IPS-20b (cell line): Measurements from ENCODE around the gene NUF2.
"Not testable (repeated sequence)": the region's sequence is repeated elsewhere in the genome, so short reads cannot be mapped to it uniquely, and the experiment has no call there.

Experiments
- H3K27ac ChIP-seq: one replicate; pipeline ENCODE4 v1.5.1; 2013; ENCODE audit warnings: low read length
- H3K27me3 ChIP-seq: 2 replicates; pipeline ENCODE4 v1.6.1; 2013; ENCODE audit warnings: mild to moderate bottlenecking, low read length, inconsistent platforms; ENCODE audit not compliant: insufficient read depth
- H3K36me3 ChIP-seq: 2 replicates; pipeline ENCODE4 v1.6.1; 2013; ENCODE audit warnings: low read depth, mild to moderate bottlenecking, inconsistent platforms, low read length, moderate library complexity; ENCODE audit not compliant: insufficient read depth
- H3K4me1 ChIP-seq: 2 replicates; pipeline ENCODE4 v1.6.1; 2013; ENCODE audit warnings: mild to moderate bottlenecking, control low read depth, inconsistent platforms, low read length, moderate library complexity; ENCODE audit not compliant: insufficient read depth
- H3K4me3 ChIP-seq: 2 replicates; pipeline ENCODE4 v1.5.1; 2013; ENCODE audit warnings: mild to moderate bottlenecking, low read length, inconsistent platforms
- H3K9ac ChIP-seq: 2 replicates; pipeline ENCODE4 v1.6.1; 2013; ENCODE audit warnings: low read depth, mild to moderate bottlenecking, inconsistent platforms, low read length, moderate library complexity
- H3K9me3 ChIP-seq: 2 replicates; pipeline ENCODE4 v1.6.1; 2013; ENCODE audit warnings: mild to moderate bottlenecking, low read depth, low read length, inconsistent platforms; ENCODE audit not compliant: insufficient read depth

The NUF2 gene

DNA sequence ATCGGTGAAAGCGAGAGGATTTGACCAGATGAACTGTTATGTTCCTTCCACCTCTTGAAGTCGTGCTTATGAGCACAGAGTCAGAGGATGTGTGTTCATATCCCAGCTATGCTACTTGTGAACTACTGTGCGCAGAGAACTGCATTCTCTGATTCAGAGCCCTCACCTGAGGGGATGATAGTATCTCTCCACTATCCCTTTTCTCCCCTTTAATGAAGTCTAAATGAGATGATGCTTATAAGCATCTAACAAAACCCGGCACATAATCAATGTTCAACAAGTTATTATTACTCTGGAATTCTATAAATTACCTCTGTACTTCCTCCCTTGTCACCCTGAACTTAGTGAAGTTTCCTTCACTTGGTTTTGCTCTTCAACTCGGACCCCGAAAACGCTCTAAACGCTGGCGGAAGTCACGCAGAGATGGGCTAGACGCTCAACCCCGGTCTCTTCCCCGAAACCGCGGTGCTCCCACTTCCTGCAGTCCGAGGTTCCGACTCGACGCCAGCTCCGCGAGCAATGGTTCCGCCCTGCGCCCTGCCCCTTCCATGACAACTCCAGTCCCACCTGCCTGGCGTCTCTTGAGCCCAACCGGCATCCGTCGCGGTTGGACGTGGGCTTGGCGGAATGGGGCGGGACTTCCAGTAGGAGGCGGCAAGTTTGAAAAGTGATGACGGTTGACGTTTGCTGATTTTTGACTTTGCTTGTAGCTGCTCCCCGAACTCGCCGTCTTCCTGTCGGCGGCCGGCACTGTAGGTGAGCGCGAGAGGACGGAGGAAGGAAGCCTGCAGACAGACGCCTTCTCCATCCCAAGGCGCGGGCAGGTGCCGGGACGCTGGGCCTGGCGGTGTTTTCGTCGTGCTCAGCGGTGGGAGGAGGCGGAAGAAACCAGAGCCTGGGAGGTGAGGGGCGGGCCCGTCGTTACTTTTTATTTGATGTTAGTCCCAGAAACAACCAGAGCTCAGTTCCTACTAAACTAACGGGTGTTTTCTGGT lies at the start of gene NUF2:
NUF2 (plus strand) TSS at position 644 of the 995 bp plus-strand sequence. CDS start 4,098 bp downstream, outside the sequence.
- Histone ChIP-seq H3K9me3 (no peaks in the 10 kb centered on the region), H3K36me3 (peaks cover 24% of the 10 kb centered on the region), H3K9ac (peak within 1 kb of the TSS; percentile 88), H3K27me3 (no peaks in the 10 kb centered on the region), H3K4me1 (no peaks in the 10 kb centered on the region), H3K4me3 (peak within 1 kb of the TSS; percentile 75), H3K27ac (peak within 1 kb of the TSS; percentile 29)

DNA sequence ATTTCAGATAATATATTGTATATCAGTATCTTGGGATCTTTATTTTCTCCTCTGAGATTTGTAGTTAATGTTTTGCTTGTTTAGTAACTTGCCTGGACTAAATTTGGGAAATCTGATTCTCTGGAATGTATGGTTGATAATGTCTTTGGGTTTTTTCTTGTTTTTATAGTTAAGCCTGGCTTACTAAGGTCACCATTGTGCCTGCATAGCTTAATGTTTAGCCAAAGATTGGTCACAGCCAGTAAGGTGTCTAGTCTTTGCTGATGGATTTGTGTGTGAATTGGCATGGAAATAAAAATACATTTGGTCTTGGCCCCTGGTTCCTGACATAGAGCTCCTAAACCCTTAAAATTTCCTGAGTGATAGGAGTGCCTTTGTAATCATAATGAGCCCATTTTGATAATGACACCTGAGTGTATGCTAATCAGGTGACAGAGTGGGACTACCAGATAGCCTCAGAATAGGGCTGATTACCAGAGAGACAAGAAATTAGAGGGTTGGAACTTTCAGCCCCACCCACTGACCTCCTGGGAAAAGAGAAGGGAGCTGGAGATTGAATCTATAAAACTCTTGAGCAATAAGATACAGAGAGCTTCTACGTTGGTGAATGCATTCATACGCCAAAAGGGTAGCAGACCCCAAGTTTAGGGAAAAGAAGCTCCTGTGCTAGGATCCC lies 47.9 kb upstream of the NUF2 start:
- H3K4me3 ChIP-seq = no peak overlapping the region
- H3K4me1 ChIP-seq = no peaks in the 10 kb centered on the region
- no peaks in the 10 kb centered on the region for H3K36me3 ChIP-seq
- no peaks in the 10 kb centered on the region for H3K9me3 ChIP-seq
- no peak overlapping the region for H3K9ac ChIP-seq
- no peaks in the 10 kb centered on the region for H3K27me3 ChIP-seq
- H3K27ac ChIP-seq = no peak overlapping the region

DNA sequence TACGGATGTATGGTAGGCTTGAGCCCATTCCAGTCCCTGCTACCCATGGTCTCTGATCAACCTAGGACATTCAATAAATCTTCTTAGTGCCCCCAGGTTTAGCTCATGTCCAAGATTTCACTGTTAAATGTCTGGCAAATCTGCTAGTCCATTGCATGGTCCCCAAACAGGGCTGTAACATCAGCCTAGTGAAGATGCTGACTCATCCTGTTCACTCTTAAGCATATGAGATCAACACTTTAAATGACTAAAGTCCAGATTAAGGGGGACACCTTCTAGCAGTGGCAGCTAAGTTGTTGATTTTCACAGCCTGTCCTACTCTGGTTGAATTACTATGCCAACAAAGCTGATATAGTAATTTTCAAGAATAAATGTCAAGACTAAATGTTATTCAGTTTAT lies 46.5 kb upstream of the NUF2 start:
- no peaks in the 10 kb centered on the region for H3K27me3 ChIP-seq
- H3K9me3 ChIP-seq = no peaks in the 10 kb centered on the region; the same call in 1 of the 2 replicates
- H3K27ac ChIP-seq = no peak overlapping the region
- no peak overlapping the region for H3K9ac ChIP-seq
- no peak overlapping the region for H3K4me3 ChIP-seq
- H3K36me3 ChIP-seq = no peaks in the 10 kb centered on the region
- H3K4me1 ChIP-seq = no peaks in the 10 kb centered on the region

DNA sequence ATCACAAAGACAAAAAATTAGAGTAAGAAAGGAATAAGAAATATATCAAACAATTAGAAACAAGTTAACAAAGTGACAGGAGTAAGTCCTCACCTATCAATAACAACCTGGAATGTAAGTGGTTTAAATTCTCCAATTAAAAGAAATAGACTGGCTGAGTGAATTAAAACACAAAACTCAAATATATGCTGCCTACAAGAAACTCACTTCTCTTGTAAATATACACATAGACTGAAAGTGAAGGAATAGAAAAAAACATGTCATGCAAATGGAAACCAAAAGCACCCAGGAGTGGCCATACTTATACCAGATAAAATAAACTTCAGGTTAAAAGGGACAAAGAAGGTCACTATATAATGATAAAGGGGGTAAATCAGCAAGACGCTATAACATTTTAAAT lies 43.2 kb upstream of the NUF2 start:
- Histone ChIP-seq H3K9ac (no peak overlapping the region), H3K4me3 (no peak overlapping the region), H3K4me1 (no peaks in the 10 kb centered on the region; the same call in 1 of the 2 replicates), H3K27ac (no peak overlapping the region), H3K36me3 (no peaks in the 10 kb centered on the region), H3K9me3 (no peaks in the 10 kb centered on the region; the same call in 1 of the 2 replicates), H3K27me3 (no peaks in the 10 kb centered on the region)

DNA sequence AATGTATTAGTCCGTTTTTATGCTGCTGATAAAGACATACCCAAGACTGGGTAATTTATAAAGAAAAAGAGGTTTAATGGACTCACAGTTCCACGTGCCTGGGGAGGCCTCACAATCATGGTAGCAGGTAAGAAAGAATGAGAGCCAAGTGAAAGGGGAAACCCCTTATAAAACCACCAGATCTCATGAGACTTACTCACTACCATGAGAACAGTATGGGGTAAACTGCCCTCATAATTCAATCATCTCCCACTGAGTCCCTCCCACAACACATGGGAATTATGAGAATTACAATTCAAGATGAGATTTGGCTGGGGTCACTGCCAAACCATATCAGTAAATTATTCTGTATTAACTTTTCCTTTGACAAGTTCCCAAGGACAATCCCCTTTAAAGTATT lies 36.9 kb upstream of the NUF2 start:
- H3K27ac ChIP-seq, H3K4me3 ChIP-seq, H3K9ac ChIP-seq, H3K36me3 ChIP-seq, H3K4me1 ChIP-seq, H3K9me3 ChIP-seq, H3K27me3 ChIP-seq: not testable (repeated sequence)

DNA sequence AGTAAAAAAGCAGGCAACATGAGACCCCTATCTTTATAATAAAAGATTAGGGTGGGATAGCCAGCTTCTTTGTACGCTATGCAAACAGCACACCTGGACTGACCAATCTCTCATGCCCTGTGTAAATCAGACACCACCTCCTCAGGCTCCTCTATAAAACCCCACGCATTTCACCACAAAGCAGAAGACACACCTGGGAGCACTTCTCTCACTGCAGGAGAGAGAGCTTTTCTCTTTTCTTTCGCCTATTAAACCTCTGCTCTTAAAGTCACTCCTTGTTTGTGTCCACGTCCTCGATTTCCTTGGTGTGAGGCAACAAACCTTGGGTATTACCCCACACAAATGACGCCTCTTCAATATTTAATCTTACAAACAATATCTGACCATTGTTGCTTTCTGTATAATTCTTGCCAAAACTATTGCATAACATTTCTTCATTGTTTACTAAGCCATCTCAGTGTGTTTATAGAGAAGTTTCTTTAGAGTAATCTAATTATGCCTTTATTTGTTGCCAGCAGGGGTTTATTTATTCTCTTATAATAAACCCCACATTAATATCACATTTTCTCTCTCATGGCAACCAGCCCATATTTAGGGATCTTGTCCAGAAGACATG lies 31.6 kb upstream of the NUF2 start:
- Histone ChIP-seq H3K27me3 (no peaks in the 10 kb centered on the region), H3K9ac (no peak overlapping the region), H3K4me1 (no peaks in the 10 kb centered on the region), H3K27ac (no peak overlapping the region), H3K9me3 (no peaks in the 10 kb centered on the region), H3K36me3 (no peaks in the 10 kb centered on the region), H3K4me3 (no peak overlapping the region)

DNA sequence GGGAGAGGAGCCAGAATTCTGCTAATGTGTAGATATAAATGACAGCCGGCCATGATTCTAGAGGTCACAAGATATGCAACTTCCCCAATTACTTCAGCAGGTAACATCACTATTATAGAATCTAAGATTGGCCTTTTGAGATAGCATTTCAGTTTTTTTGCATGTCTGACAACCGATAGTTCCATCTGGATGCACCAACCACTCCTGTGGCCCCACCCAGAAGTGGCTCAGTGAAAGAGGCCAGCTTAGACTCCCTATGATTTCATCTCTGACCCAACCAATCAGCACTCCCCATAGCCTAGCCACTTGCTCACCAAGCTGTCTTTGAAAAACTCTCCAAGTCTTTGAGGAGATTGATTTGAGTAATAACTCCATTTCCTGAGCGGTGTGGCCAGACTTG lies 30.3 kb upstream of the NUF2 start:
- Histone ChIP-seq H3K36me3 (no peaks in the 10 kb centered on the region), H3K4me3 (no peak overlapping the region), H3K27me3 (no peaks in the 10 kb centered on the region), H3K27ac (no peak overlapping the region), H3K9ac (no peak overlapping the region), H3K4me1 (no peaks in the 10 kb centered on the region; the same call in 1 of the 2 replicates), H3K9me3 (no peaks in the 10 kb centered on the region)

DNA sequence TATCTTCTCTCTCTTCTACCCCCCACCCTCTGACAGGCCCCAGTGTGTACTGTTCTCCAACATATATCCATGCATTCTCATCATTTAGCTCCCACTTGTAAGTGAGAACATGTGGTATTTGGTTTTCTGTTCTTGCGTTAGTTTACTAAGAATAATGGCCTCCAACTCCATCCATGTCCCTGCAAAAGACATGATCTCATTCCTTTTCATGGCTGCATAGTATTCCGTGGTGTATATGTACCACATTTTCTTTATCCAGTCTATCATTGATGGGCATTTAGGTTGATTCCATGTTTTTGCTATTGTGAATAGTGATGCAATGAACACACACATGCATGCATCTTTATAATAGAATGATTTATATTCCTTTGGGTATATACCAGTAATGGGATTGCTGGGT lies 29.6 kb upstream of the NUF2 start:
- not testable (repeated sequence) for H3K4me3 ChIP-seq, H3K4me1 ChIP-seq, H3K27me3 ChIP-seq, H3K9ac ChIP-seq, H3K9me3 ChIP-seq, H3K27ac ChIP-seq, H3K36me3 ChIP-seq

DNA sequence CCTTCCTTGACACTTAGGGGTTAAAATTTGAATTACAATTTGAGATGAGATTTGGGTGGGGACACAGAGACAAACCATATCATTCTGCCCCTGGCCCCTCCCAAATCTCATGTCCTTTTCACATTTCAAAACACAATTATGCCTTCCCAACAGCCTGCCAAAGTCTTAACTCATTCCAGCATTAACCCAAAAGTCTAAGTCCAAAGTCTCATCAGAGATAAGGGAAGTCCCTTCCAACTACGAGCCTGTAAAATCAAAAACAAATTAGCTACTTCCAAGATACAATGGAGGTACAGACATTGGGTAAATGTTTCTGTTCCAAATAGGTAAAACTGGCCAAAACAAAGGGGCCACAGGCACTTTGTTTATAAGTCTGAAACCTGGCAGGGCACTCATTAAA lies 28.3 kb upstream of the NUF2 start:
- not testable (repeated sequence) for H3K27me3 ChIP-seq, H3K4me1 ChIP-seq, H3K4me3 ChIP-seq

DNA sequence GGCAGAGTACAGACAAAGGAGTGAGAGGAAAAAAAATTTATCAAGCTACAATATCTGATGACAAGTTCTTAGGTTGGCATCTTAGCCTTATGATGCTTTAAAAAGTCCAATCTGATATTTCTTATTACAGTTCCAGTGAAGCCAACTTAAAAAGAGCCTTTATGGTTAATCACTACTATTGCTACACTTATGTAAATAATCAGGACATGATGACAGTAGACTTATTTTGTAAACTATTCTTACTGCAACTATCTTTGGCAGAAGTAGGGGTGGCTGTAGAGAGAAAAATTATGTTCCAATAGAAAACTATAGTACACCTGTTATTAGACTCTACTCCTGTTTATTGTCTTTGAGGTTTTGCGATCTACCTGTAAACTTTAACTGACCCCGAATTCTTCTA lies 25.8 kb upstream of the NUF2 start:
- Histone ChIP-seq H3K27ac (no peak overlapping the region), H3K27me3 (no peaks in the 10 kb centered on the region), H3K4me3 (no peak overlapping the region), H3K36me3 (0 out of 2 replicates have a peak, but pooled peaks cover 7% of the 10 kb centered on the region), H3K9ac (no peak overlapping the region), H3K4me1 (peaks cover 8% of the 10 kb centered on the region), H3K9me3 (no peaks in the 10 kb centered on the region)

More for the DNA sequence above, 28.3 kb upstream of the NUF2 start:
- H3K9ac ChIP-seq, H3K27ac ChIP-seq, H3K9me3 ChIP-seq, H3K36me3 ChIP-seq: not testable (repeated sequence)

DNA sequence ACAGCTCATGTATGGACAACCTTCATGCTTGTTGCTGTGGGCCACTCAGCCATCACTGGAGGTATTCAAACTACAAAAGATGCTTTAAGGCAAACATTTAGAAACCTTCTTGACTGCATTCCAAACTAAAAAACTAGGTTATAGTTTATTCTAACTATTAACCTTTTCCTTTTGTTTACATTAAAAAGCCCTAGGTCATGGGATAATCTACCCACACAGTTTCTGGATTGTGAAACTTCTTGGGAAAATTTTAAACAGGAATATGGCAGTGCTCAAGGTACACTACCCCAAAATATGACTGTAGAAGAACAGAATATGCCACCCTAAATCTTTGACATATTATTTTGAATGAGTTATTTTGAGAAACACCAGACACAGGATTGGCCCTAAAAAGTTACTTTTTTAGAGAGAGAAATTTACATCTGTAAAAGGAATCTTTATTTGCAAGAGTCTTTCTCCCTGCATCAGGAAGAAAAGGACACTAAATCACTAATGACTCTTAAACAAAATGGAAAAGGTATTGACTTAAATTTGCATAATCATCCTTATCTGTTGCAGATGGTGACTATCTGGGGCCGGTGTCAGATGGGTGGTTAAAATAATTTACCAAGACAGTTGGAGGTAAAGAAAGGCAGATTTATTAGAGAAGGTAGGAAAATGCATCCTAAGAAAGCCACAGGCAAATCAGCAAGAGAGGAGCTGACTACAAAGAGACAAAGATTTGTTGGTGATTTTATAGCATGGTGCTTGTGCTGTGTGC lies 25.1 kb upstream of the NUF2 start:
- Histone ChIP-seq H3K9me3 (no peaks in the 10 kb centered on the region), H3K9ac (no peak overlapping the region), H3K4me1 (peaks cover 8% of the 10 kb centered on the region), H3K36me3 (0 out of 2 replicates have a peak, but pooled peaks cover 7% of the 10 kb centered on the region), H3K27me3 (no peaks in the 10 kb centered on the region), H3K27ac (no peak overlapping the region), H3K4me3 (no peak overlapping the region)
